GM21447 (cell line): Measurements from ENCODE around the gene NBPF1.
"Not testable (repeated sequence)": the region's sequence is repeated elsewhere in the genome, so short reads cannot be mapped to it uniquely, and the experiment has no call there.

Experiments
- ATAC-seq: cut with Tn5 transposase; IDR thresholded peaks from one replicate; pipeline ENCODE4 v1.9.1; 2021; ENCODE audit not compliant: unreplicated experiment

NBPF1 gene

DNA sequence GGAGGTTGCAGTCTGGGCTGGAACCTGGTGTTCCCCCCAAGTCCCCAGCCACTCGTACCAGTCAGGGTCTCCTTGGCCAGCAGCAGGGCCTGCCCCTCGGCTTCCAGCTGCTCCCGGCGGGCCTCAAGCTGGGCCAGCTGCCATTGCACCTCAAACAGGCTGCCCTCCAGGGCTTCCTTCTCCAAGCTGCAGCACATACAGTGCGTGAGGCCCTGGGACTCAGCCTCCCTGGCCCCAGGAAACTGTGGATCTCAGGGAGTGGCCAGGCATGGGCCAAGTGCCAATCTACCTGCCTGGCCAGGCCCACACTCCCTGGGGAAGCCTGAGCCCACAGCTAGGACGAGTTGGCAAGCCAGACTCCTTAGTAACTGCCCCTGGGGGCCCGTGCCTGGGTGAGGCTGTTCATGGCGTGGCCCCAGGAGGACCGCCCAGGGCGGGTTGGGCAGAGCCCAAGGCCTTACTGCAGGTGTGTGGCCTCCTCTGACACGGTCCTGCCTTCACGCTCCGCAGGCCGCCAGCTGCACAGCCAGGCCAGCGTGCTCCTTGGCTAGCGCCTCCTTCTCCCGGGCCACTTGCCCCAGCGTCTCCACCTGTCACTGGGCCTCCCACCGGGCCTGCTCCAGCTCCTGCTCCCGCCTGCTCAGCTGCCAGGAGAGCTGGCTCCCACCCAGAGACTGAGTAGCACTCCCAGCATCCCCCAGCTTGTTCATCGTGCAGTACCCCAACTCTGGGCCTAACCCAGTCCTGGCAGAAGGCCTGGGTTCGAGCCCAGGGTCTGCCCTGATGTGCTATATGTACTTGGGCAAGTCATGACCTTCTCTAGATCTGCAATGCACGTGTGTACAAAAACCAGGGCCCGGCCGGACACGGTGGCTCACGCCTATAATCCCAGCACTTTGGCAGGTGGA is 10.7 kb upstream of the NBPF1 start:
- ATAC-seq: not testable (repeated sequence)

DNA sequence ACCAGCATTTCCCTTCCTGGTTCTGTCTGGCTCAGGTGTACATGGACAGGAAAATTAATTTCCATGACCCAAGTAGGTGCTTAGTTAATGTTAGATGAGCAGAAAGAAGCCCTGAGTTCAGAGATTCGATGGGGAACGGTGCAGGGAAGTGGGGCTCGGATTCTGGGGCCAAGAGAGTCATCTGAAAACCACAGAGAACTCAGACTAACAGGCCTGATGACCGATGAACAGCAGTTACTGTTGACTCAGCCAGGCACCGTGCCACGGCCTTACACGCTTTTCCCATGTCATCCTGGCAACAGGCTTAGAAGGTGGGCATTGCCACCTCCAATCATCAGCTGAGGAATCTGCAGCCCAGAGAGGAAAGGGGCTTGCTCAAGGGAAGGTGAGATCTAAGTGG is 10.0 kb upstream of the NBPF1 start:
- not testable (repeated sequence) for ATAC-seq

DNA sequence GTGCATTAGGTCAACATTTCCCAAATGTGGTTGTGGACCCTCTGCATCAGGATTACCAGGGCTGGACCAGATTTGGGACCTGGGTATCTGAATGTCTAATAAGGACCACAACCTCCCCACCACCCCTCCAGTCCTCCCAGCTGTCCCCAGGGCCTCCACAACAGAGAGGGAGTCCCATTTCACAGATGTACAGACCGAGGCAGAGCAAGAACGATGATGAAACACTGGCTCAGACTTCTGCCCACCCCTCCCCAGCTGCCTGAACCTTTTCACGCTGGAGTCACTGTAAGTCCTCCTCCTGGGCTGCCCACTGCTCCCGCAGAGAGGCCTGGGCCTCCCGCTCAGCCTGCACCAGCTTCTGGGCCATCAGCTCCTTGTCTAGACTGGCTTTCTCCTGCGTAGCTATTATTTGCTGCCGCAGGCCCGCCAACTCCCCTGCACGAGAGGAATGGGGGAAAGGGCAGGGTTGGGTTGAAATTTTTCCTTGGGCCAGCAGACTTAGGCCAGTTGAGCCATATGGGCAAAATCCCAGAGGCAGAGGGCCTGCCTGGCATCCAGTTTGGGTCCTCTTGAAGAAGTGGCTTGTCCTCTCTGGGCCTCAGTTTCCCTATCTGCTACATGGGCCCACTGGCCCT is 8.4 kb upstream of the NBPF1 start:
- ATAC-seq: not testable (repeated sequence)

DNA sequence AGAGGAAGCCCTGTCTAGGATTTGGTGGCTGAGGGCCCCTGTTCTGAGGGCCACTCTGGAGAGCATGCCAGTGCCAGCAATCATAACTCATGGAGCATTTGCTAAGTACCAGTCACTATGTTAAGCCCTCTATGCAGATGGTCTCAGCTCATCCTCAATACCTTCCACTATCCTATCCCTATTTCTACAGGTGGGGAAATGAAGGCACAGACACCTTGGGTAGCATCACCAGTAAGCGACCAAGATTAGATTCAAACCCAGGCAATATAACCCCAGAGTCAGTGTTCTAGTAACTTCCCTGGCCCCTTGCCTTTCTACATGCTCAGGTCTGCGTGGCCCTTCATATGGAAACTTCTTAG is 7.9 kb upstream of the NBPF1 start:
- no peak for ATAC-seq

DNA sequence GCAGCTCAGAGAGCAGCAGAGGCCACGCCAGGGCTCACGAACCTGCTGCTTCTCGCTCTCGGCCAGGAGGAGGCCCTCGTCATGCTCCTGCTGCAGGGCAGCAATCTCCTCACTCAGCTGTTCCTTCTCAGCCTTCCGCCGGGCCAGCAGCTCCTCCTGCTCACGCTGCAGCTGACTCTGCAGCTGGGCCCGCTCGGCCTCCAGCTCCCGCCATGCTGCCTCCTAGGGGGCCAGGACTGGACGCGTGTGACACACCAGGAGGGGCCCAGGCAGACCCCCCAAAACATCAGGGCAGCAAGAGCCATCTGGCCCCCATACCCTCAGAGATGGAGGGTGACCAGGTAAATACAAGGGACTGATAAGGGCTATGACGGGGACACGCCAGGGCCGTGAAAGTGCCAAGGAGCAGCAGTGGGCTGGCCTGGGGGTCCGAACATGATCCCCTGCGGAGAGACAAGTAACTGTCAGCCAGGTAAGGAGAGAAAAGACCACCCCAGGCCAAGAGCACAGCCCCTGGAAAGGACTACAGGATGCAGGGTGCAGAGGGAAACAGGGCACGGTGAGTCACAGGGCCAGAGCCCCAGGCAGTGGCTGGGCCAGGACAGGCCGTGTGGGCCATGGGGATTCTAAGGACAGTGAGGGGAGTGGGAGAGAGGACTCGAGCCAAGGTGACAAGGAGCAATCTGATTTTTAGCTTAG is 6.6 kb upstream of the NBPF1 start:
- ATAC-seq: not testable (repeated sequence)

DNA sequence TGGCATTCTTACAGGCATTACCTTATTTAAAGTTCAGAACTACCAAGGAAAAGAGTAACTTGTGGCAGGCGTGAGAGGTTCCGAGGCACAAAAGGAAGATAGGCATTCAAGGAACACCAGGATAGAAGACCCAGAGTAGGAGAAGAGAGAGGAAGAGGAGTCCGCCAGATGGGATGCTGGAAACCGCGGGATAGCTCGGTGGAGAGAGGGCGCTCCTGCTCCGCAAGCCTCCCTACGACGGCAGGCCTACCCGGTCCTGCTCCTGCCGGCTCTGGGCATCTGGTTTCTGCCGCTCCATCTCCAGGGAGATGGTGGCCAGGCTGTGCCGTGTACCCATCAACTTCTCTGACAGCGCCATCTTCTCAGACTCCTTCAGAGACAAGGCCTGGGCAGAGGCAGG is 5.4 kb upstream of the NBPF1 start:
- no peak for ATAC-seq

DNA sequence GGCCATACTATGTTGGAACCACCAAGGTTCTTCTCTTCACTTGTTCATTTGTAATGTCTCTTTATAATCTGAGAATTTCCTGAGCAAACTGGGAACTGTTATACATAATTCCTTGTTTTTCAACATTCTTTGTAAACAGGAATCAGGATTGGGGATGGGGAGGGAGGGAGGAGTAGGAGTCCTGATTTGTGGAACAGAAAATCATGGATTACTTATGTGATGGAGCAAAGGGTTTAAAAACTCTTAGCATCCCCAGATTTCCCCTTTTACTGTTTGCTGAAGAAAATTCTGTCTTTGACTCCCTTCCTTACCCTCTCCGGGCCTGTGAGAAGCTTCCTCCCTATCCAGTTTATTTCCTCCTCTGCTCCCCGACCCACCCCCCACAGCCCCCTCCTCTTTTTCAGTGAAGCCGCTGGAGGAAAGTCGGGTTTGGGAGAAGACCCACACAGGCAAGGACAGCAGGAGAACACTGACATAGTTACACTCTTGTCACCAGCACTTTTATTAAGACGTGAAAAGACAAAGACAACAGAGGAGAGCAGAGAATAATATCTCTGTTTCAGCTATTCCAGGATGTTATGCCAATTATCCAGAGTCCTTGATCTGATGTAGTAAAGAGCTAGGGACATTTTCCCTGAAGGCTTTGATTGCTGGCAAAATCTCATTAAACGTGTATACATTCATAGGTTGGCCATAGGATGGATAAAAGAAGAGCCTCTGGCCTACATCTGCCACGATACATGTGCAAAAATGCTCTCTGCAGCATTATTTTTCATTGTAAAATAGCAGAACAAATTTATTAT is 4.6 kb upstream of the NBPF1 start:
- ATAC-seq: no peak

DNA sequence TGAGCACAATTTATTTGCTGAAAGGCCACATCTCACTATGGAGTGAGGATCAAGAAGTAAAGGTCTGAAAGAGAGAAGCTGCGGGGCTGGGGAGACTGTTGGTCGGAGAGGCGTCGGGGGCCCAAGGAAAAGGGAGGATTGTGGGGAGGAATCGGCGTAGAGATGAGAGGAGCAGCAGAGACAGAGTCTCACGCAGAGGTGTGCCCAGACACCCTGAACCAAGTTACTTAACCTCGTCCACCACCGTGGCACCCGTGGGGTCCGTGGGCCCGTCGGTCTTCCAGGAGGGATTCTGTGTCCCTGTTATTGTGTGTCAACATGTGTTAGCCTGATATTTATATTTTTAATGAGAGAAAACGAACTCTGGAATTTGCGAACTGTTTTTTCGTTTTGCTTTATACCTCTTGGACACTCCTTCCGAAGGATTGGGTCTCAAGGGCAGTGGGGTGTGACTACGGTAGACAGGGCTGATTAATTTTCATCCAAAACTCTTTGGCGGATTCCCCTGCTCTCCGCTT is 3.8 kb upstream of the NBPF1 start:
- ATAC-seq: no peak

DNA sequence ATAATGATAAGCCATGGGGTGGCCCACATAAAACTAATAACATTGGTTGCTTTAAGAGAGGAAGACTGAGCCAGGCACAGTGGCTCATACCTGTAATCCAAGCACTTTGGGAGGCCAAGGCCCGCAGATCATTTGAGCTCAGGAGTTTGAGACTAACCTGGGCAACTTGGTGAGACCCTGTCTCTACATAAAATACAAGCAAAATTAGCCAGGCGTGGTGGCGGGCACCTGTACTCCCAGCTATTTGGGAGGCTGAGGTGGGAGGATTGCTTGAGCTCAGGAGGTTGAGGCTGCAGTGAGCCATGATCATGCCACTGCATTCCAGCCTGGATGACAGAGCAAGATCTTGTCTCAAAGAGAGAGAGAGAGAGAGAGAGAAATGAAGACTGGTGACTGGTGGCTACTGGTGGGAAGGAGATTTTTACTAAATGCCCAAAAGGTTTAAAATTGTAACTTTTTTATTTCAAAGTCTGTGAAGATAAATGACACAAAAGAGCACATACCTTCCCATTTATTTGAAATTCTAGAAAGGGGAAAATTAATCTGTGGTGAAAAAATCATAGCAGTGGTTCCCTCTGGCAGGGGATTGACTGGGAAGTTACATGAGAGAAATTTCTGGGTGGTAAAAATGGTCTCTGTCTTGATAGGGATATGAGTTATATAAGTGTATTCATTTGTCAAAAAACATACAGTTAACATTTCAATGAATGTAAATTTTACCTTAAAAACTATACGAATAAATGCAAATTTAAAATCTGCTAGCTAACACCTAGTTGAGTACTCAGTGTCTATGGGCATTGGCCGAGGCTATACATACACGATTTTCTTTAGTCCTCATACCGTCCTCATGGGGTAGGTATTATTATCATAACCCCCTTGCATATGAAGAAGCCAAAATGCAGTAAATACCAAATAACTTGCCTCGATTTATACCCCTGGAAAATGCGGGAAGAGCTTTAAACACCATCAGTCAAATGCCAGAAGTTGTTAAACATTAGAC is 2.2 kb upstream of the NBPF1 start:
- no peak for ATAC-seq

DNA sequence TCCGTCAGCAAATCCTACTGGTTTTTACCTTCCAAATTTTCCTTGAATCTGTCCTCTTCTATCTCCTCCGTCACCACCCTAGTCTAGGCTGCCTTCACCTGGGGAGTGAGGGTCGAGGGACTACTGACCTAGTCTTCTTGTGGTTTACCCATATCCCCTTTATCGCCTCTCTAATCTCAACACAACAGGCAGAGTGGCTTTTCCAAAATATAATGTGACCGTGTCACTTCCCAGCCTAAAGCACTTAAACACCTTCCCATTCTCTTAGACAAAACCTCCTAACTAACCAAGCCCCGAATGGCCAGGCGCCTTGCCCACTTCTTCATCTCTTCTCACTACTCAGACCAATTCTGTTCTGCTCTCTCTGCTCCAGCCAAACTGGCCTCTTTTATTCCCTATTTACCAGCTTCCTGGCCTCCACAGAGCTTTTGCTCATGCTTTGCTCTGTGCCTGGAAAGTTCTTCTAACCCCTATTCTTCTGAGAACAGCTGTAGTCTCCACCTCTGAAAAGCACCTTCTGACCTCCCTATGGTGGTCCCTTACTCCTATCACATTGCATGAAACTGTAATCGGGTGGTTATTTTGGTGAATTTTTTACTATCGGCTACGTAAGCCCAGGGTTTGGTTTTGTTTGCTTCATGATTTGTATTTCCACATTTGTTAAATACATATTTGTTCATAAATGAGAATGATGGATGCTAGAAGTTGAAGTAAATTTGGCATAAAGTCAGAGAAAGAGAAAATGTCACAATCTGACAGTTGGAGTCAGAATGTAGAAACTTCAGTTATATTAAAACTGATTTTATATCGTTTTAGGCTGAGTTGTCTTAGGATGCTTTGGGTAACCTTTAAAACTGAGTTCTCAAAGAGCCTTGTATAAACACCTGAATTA is 1.2 kb upstream of the NBPF1 start:
- ATAC-seq: no peak

DNA sequence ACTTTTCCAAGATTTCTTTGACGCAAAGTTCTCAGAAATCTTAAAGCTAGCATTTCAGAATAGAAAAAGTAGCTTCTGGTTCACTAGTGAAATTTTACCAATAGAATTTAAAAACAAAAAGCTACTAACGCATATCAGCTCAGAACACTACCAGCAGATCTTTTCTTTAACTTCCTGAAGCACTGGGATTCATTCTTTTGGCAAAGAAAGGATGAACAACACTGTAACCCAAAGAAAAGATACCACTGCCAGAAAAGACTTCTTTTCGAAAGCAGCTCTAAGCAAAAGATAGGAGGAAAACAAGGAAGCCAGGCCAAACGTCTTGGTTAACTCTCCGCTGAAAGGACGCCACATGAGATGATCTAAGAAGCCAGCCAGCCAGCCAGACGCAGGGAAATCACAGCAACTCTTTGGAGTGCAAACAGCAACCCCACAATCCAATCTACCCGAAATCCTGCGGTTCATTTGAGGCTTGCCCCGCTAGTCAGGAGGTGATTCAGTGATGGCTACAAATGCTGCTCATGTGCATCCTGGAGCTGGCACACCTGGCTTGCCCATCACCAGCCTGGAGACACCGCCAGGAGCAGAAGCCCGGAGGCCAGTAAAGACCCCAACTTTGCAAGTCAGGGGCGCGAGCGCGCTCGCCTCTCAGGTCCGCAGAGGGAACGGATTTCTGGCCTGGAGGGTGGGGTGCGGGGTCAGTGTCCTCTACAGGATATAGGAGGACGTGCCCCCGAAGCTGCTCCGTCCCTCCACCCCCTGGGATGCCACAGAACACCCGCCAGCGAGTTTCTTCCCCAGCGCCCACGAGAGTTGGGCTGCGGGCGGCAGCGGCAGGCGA is 812 bp downstream of the NBPF1 start:
- no peak for ATAC-seq

DNA sequence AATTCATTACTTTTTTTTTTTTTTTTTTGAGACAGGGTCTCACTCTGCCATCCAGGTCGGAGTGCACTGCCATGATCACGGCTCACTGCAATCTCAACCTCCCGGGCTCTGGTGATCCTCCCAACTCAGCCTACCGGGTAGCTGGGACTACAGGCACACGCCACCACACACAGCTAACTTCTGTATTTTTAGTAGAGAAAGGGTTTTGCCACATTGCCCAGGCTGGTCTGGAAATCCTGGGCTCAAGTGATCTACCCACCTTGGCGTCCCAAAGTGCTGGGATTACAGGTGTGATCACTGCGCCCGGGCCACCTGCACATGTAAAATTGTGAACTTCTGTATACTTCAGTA is 1.4 kb downstream of the NBPF1 start:
- ATAC-seq: not testable (repeated sequence)

DNA sequence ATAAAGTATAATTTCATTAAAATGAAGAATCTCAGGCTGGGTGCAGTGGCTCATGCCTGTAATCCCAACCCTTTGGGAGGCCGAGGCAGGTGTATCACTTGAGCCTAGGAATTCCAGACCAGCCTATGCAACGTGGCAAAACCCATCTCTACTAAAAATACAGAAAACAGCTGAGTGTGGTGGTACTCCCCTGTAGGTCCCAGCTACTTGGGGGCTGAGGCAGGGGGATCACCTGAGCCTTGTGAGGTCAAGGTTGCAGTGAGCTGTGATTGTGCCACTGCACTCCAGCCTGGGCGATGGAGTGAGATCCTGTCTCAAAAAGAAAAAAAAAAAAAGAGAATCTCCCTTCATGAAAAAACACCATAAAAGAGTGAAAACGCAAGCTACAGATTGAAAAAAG is 2.2 kb downstream of the NBPF1 start:
- not testable (repeated sequence) for ATAC-seq

DNA sequence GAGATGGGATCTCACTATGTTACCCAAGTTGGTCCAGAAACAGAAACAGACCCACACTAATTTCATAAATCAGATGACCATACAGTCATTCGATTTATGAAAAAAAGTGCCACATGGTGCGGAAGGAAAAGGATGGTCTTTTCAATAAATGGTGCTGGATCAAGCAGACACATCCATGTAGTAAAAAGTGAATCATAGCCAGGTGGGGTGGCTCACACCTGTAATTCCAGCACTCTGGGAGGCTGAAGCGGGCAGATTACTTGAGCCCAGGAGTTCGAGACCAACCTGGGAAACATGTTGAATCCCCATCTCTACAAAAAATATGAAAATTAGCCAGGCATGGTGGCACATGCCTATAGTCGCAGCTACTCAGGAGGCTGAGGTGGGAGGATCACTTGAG is 2.8 kb downstream of the NBPF1 start:
- ATAC-seq: not testable (repeated sequence)

DNA sequence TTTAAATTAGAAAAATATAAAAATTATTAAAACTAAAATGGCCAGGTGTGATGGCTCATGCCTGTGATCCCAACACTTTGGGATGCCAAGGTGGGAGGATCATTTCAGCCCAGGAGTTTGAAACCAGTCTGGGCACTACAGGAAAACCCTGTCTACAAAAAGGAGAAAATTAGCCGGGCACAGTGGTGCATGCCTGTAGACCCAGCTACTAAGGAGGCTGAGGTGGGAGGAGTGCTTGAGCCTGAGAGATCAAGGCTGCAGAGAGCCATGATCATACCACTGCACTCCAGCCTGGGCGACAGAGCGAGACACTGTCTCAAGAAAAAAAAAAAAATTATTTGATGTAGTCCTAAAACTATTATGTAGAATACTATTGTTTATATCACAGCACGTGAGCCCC is 3.6 kb downstream of the NBPF1 start:
- ATAC-seq: not testable (repeated sequence)

DNA sequence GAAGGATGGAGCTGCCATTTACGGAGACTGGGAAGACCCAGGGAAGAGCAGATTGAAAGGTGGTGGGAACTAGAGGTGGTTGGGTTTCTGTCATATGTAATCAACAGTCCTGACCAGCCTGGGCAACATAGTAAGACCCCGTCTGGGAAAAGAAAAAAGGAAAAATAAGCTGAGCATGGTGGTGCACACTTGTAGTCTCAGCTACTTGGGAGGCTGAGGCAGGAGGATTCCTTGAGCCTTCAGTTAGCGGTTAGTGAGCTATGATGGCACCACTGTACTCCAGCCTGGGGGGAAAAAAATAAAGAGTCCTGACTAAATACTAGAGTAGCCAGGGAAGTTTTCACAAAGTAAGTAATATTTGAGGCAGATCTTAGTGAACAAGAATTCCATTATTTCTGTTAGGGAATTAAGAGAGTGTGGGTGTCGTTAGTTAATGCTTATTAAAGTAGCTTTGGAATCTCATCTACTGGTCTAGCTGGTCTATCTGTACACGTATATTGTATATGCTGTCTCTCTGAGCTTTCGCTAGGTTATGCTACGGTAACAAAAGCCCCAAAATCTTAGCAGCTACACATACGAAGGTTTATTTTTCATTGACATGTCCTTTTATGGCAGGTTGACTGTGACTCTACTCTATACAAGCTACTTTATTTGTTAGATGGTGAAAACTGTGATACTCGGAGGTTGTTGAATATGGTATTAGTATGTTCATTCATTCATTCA is 4.4 kb downstream of the NBPF1 start:
- no peak for ATAC-seq
